Activated CD4-positive, CD25-positive, alpha-beta regulatory T cell treated with anti-CD3 and anti-CD28 coated beads, Interleukin-2, amount 50 U/mL, for 16 hours (primary cell): ENCODE data around the gene GNL3L.
A peak's percentile ranks its signal among the peaks of the same experiment; 100 is the strongest.
"Not testable (repeated sequence)": the region's sequence is repeated elsewhere in the genome, so short reads cannot be mapped to it uniquely, and the experiment has no call there.

ENCODE experiments used
- DNase-seq: peaks from one replicate; pipeline ENCODE4 v3.0.0-alpha.2; 2020; ENCODE audit warnings: low read depth, low spot score

The GNL3L gene, protein sequence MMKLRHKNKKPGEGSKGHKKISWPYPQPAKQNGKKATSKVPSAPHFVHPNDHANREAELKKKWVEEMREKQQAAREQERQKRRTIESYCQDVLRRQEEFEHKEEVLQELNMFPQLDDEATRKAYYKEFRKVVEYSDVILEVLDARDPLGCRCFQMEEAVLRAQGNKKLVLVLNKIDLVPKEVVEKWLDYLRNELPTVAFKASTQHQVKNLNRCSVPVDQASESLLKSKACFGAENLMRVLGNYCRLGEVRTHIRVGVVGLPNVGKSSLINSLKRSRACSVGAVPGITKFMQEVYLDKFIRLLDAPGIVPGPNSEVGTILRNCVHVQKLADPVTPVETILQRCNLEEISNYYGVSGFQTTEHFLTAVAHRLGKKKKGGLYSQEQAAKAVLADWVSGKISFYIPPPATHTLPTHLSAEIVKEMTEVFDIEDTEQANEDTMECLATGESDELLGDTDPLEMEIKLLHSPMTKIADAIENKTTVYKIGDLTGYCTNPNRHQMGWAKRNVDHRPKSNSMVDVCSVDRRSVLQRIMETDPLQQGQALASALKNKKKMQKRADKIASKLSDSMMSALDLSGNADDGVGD

DNA sequence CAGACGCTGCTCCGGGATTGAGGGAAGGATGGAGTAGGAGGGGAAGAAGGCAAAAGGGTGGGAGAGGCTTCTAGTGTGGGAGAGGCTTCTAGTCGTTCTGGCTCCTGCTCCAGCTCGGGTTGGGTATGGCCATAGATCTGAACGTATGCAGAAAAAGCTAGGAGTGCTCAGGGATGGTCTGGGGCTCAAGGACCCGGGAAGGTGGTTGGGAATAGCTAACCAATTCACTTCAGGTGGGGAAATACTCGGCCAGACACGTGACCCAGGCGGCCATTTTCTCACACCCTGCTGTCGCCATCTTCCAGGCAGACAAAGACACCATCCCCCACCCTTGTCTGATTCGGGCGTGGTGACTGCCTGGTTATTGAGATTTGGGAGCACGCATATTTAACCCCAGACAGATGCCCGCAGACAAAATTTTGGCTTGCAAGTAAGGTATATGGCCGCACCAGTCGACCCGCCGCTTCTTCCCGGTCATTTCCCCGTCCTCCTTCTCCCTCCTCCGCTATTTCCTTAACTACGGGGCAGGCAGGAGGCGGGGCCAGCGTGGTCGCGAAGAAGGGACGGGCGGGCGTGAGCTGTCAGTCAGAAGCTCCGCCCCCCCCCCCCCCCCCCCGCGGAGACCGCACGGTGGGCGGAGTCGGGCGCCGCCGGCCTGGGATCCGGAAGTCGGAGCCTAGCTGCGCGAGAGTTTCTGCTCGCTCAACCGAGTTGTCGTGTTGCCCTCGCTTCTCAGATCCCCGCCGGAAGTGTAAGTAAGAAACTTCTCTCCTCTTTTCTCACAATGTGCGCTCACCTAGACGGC is at the start of gene GNL3L:
GNL3L (plus strand) TSS at position 668 of the 805 bp plus-strand sequence. CDS start 2,348 bp downstream, outside the sequence.
- DNase-seq = peak; percentile 59

DNA sequence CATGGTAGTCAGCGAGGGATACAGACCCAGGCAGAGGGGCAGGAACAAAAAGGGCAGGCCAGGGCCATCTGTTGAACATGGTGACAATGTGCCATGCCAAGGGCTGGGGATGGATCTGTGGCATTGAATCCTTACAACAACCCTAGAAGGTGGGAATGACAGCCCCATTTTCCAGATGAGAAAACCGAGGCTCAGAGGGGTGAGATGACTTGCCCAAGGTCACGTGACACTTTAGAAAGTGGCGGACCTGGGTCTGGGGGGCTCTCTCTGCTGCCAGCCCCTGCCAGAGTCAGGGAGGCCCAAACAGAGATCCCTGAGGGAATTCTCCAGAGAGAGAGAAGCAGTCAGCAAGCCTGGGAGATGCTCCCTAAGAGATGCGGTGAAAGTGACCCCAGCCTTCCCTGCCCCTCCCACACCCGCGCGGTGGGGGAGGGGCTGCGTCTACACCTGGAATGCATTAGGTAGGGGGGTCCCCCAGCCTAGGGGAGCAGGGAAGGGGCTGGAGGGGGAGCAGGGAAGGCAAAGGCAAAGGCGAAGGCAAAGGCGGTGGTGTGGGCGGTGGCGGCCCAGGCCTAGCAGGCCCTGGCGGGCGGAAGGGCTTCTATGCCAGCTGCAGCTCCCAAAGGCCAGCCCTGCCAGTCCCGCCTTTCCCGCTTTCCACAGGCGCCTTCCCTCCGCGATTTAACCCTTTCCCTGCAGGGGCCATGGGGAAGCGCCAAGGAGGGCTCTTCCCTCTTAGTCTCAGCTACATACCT is 47.0 kb upstream of the GNL3L start:
- no peak for DNase-seq

DNA sequence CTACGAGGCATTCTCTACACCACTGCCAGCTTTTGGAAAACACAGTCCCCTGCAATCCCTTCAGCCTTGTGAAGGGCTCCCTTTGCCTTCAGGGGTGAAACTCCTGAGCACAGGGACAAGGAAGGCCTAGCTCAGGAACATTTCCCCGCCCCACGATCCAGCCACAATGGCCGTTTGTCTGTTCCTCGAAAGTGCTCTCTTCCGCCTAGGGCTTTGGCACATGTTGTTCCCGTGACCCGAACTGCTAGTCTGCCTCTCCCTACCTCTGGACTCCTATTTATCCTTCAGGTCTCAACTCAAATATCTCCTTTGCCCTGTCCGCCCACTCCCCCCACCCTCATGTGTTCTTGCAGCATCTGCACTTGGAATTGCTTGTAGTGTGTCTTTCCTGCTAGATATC is 46.1 kb upstream of the GNL3L start:
- no peak for DNase-seq

DNA sequence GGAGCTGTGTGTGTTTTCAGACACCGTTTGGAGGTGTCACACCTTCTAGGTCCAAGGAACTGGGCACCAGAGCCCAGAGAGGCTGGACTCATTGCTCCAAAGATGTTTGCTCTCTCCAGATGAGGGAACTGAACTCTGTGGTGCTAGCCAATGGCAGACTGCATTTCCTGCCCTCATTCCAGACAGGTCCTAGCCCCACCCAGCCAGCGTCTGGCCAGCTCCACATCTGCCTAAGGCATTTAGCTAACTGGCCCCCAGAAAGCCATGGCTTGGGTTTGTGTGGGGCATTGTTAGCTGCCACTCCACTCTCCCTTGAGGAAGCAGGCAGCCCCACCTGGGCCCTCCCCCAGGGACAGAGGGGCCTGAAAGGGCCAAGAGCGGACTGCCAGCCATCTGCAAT is 45.4 kb upstream of the GNL3L start:
- no peak for DNase-seq

DNA sequence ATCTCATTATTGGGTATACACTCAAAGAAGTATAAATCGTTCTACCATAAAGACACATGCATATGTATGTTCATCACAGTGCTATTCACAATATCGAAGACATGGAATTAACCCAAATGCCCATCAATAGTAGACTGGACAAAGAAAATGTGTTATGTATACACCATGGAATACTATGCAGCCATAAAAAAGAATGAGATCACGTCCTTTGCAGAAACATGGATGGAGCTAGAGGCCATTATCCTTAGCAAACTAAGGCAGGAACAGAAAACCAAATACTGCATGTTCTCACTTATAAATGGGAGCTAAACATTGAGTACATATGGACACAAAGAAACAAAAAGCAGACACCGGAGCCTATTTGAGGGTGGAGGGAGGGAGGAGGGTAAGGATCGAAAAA is 40.2 kb upstream of the GNL3L start:
- DNase-seq = not testable (repeated sequence)

DNA sequence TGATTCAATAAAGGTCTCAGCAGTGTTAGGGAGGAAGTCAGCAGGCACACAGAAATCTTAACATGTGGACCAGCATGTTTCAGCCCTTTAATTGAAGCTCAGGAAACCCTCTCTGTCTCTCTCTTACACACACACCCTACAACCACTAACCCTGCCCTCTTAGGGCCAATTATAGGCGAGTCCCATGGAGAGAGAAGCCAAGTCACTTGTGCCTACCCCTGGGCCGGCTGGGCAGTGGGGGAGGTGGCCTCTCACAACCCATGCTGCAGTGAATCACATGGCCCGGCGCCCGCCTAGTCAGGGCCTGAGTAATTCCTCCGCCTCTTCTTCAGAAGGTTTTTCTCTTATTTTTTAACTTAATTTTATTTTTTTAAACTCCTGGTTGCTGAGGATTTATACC is 37.7 kb upstream of the GNL3L start:
- no peak for DNase-seq

DNA sequence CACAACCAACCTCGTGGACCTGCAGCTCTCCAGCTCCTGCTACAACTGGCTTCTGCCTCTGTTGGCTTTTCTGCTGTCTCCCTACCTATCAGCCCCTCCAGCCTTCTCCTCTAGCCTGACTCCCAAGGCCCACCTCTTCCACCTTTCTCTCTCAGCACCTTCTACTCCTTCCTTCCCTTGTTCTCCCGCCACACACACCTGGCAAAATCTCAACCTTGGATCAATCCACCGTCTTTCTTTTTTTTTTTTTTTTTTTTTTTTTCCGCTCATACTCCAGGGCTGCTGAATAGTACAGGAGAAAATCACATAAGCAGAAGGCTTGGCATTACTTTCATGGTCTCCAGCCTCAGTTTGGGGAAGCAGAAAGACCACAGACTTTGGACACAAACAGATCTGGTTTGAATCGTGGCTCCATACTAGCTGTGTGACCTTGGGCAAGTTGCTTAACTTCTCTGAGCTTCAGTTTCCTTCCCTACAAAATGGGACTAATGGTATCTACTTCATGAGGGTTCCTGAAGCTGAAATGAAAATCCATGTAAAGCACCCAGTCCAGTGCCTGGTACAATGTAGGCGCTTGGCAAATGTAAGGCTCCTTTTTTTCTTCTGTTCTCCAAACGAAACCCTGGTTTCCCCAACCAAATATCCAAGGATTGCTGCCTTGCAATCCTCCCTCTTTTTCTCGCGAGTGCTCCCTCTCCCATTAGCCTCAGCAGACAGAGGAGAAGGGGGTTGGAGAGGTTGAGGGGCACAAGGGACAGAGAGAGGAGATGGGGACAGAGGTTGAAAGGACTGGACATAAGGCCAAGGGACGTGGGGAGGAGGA is 35.6 kb upstream of the GNL3L start:
- no peak for DNase-seq

DNA sequence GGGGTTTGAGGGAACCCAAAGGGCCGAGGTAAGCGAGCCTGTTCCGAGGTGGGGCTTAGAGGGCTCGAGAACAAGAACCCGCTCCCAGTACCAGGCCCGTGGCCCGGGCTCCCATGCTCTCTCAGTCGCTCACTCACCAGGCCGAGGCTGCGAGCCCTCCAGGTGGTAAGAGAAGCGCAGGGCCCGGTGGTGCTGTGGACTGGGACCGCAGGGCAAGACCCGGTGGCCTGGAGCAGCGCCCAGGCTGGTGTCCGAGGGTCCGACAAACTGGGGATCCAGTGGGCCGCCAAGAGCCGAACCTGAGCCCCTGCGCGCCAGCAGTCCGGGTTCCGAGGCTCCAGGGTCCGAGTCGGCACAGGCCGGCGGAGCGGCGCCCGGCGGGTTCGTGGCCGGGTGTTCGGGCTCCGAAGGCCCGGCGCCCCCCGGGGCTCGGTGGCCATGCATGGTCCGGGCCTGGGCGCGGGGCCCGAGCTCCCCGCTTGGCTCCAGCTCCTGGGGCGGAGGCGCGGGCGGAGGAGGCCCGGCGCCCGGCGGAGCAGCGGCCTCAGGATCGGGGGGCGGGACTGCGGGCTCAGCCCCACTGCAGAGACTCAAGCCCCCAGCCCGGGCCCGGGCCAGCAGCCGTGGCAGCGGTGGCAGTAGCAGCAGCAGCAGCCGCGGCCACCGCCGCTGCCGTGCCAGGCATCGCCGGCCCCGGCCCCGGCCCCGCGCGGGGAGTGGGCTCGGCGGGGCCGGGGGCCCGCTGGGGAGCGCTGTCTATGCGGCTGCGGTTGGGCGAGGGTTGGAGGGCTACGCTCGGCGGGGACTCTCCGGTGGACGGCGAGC is 34.8 kb upstream of the GNL3L start:
- no peak for DNase-seq

DNA sequence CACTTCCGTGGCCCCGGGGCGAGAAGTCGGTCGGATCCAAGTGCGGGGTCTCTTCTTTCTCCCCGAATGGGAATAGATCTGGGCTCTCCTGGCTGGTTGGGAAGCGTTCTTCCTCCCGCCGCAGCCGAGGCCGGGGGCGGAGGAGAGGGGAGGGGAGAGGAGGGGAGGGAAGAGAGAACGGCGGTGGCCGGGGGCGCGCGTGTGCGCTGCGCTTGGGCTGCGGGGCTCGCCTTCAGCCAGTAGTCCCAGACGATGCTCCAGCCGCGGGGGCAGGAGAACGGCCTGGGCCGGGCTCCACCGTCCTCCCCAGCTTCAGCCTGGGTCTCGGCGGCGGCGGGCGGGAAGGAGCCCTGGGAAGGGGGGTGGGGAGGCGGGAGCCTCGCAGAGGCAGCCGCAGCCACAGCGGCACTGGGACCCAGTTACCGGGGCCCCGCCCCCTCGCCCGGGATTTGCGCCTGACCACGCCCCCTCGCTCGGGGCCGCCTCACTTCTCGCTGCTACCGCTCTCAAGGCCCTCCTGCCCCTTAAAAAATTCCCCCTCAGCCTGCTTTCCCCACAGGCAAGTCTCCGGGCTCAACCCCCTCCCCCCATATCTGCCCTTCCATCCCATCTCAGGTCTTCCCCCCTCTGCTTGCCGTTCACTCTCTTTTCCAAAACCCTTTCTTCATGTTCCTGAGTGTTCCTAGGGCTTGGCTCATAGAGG is 34.1 kb upstream of the GNL3L start, which contains the start of gene FGD1:
FGD1 (minus strand) TSS at position 421 of the 703 bp plus-strand sequence. CDS start 802 bp downstream, outside the sequence.
- DNase-seq = no peak

DNA sequence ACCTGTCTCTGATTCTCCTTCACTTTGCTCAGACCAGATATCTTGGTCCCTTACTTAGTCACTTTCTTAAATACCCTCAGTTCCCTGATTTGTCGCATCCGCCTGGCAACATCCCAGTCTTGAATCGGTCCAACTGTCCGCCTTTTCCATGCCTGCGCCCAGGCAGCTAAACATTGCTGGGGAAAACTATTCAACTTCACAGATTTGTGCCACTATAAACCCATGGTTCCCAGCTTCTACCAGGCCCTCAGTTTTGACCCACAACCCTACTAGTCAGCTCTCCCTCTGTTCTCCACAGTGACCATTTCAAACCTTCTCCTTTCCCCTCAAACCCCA is 33.5 kb upstream of the GNL3L start:
- DNase-seq = no peak

DNA sequence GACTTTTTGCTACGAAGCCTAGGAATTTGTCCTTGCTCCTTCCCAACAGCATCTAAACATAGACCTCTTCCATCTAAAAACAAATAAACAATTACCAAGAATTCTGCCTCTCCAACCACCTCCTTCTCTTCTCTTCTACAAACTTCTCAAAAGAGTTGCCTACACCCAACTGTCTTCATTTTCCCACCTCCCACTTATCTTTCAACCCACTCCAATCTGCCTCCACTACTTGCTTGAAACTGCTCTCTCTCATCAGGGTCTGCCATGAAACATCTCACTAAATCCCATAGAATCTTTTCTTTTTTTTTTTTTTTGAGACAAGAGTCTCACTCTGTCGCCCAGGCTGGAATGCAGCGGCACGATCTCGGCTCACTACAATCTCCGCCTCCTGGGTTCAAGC is 33.1 kb upstream of the GNL3L start:
- no peak for DNase-seq

DNA sequence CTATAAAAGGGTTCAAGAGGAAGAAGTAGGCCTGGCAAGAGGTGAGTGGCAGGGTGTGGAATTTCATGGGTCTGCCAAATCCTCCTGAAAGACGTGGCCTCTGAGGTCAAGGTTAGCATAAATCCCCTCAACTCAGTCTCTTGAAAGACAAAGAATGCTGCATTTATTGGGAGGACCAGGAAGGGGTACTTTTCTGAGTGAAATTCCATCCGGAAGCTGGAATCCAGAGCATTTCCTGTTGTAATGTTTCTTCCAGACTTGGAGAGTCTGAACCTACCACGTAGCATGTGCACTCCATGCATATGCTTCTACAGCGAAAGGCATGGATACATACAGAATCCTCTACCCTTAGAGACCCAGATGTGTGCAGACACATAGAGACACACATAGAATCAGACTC is 20.6 kb upstream of the GNL3L start:
- DNase-seq = no peak

DNA sequence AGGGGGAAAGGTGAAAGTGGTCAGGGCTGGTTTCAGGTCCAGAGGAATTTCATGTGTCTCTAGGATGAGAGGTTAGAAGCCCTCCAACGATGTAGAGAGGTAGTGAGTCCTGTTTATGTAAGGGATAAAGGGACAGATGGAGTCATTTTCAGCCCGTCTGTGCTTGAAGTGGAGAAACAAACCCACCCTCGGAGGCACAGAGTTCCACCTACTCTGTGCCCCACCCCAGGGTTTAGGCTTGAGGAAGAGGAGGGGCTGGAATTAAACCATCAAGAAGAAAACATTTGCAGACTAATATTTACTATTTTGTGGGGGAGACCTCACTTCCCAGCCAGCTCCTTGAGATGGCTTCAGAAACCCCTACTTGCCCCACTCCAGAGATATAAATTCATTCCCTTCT is 868 bp upstream of the GNL3L start:
- DNase-seq = no peak

DNA sequence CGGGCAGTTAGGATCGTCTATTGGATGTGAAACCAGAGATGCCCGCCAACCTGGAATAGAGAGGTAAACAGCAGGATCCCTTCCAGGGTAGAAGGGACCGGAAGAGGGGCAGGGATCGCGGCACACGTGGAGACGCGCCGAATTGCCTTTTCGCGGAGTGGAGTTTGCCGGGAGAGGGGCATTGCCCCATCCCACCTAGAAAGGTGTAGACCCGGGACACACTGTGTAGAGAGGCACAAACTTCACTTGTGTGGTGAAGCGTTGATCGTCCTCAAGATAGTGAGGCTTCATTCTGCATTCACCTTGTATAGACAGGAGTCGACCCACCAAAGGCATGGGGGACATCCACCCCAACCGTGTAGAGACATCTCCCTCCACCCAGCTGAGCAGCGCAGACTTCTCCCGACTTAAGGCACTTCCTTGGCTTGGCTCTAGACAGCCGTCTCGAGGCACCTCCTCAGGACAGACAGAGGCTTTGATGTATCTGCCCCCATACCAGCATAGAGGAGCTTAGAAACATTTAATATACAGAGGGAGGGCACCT is 410 bp downstream of the GNL3L start:
- no peak for DNase-seq

DNA sequence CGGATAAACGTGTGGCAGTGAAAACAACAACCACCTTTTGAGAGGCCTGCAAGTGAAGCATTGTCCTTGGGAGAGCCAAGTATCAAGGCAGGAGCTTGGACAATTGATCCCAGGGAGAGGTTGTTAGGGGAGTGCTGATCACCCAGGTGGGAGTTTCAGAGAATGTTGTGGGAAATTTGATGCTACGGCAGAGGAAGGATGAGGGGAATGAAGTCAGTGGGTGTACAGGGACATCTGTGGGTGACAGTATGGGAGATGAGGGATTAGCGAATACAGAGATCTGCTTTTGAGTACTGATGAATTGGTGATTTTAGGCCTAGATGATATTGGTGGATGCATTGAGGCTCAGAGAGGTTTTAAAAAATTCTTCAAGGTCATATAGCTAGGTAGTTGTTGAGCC is 4.3 kb downstream of the GNL3L start:
- no peak for DNase-seq

DNA sequence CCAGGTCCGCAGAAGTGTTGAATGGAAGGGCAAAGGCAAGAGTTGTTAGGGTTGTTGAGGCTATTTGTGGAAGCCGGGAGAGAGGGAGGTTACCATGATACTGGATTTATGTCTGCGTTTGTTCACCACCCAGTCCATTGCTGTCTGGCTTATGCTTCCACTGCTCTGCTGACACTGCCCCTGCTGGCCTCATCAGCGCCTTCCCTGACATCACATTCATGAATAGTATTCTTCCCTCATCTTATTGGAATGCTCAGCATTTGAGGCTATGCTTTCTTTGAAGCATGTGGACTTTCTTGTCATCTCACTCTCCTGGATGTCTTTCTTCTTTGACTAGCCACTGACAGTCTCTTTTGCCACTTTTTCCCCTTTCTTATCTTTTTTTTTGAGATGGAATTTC is 10.3 kb downstream of the GNL3L start:
- no peak for DNase-seq

DNA sequence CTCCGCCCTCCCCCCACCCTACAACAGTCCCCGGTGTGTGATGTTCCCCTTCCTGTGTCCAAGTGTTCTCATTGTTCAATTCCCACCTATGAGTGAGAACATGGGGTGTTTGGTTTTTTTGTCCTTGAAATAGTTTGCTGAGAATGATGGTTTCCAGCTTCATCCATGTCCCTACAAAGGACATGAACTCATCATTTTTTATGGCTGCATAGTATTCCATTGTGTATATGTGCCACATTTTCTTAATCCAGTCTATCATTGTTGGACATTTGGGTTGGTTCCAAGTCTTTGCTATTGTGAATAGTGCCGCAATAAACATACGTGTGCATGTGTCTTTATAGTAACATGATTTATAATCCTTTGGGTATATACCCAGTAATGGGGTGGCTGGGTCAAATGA is 12.2 kb downstream of the GNL3L start:
- DNase-seq = not testable (repeated sequence)

DNA sequence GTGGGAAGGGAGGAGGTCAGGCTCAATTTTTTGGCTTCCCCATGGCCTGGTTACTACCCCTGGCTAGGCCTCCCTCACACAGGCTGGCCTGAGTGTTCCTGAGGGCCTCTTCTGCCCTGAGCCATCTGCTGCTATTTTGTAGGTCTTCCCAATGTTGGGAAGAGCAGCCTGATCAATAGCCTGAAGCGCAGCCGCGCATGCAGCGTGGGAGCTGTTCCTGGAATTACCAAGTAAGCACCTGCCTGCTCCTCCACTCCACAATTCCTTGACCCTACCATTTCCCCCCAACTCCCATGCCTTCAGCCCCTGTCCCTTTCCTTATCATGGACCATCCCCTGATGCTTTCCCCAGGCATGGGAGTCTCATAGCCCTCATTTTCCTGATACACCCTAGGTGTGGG is 20.8 kb downstream of the GNL3L start:
- no peak for DNase-seq

DNA sequence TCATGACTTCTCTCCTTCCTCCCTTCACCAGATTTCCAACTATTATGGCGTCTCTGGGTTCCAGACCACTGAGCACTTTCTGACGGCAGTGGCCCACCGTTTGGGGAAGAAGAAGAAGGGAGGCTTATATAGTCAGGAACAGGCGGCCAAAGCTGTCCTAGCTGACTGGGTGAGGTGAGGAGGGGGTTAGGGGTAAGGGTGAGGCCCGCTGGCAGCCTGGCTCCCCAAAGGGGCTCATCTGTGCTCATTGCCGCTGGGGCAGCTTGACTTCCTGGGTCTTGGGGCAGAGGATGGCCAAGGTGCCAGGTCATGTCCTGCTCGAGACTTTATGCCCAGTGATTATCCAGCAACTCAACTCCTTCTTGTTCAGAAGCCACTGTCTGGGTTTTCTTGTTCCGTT is 21.8 kb downstream of the GNL3L start:
- DNase-seq = no peak
